OCI-LY7 (cell line): ENCODE measurements around the gene CLSTN1. TPM values are rescaled to one million over a fixed set of nuclear protein-coding genes. Genes with fewer than 3 reads are reported as not detected.

Source experiments
- BruUV-seq: library from RNA; stranded (reverse); fragments of 400-500 nt; replicated peaks from 2 replicates; lab custom pipeline; 2021; lab: Mats Ljungman, UMichigan
- CTCF ChIA-PET: fragments of 300-600 bp; sonication (Branson Sonifier 250); formaldehyde crosslinking; loops from one replicate; lab custom pipeline; 2022; ENCODE audit warnings: antibody characterized with exemption; ENCODE audit not compliant: unreplicated experiment; lab: Charles Lee
- POLR2A ChIA-PET: fragments of 300-600 bp; sonication (Branson Sonifier 250); formaldehyde crosslinking; loops from one replicate; lab custom pipeline; 2022; ENCODE audit warnings: antibody characterized with exemption; lab: Charles Lee
- DNase-seq: peaks from one replicate; pipeline ENCODE4 v3.0.0-alpha.2; 2015; ENCODE audit warnings: low spot score
- H2AFZ ChIP-seq: fragments of 200-600 bp; sonication (generic), shearing (Covaris generic); 2 replicates; pipeline ENCODE4 v1.6.1; 2014; ENCODE audit warnings: mild to moderate bottlenecking, antibody characterized with exemption, low read length, moderate library complexity
- H3K27ac ChIP-seq: fragments of 200-600 bp; sonication (generic); 2 replicates; pipeline ENCODE4 v1.5.1; 2014; ENCODE audit warnings: mixed run types, low read depth, mild to moderate bottlenecking, moderate library complexity, low read length, inconsistent platforms; ENCODE audit not compliant: poor library complexity, severe bottlenecking
- H3K36me3 ChIP-seq: fragments of 200-600 bp; sonication (generic); 2 replicates; pipeline ENCODE4 v1.6.1; 2014; ENCODE audit warnings: mild to moderate bottlenecking, antibody characterized with exemption, low read length, moderate library complexity, mixed read lengths; ENCODE audit not compliant: insufficient read depth
- H3K4me1 ChIP-seq: fragments of 200-600 bp; sonication (generic); 2 replicates; pipeline ENCODE4 v1.5.1; 2014; ENCODE audit warnings: mild to moderate bottlenecking, low read length; ENCODE audit not compliant: insufficient read depth, poor library complexity, severe bottlenecking
- H3K4me2 ChIP-seq: fragments of 200-600 bp; sonication (generic); 2 replicates; pipeline ENCODE4 v1.6.1; 2014; ENCODE audit warnings: mild to moderate bottlenecking, low read length
- H3K4me3 ChIP-seq: fragments of 200-600 bp; sonication (generic); 2 replicates; pipeline ENCODE4 v1.5.1; 2014; ENCODE audit warnings: mild to moderate bottlenecking, low read depth, low read length; ENCODE audit not compliant: poor library complexity, severe bottlenecking
- H3K79me2 ChIP-seq: fragments of 200-600 bp; sonication (generic); 2 replicates; pipeline ENCODE4 v1.6.1; 2016; ENCODE audit warnings: low read depth, mild to moderate bottlenecking, low read length, moderate library complexity, mixed read lengths; ENCODE audit not compliant: insufficient read depth
- H3K9me2 ChIP-seq: fragments of 200-600 bp; sonication (generic); 2 replicates; pipeline ENCODE4 v1.6.1; 2016; ENCODE audit warnings: mild to moderate bottlenecking, low read length, mixed read lengths; ENCODE audit not compliant: insufficient read depth
- H3K9me3 ChIP-seq: fragments of 200-600 bp; sonication (generic); 2 replicates; pipeline ENCODE4 v1.6.1; 2014; ENCODE audit warnings: mild to moderate bottlenecking, mixed run types, low read length, mixed read lengths
- H4K20me1 ChIP-seq: fragments of 200-600 bp; sonication (generic); 2 replicates; pipeline ENCODE4 v1.6.1; 2014; ENCODE audit warnings: mild to moderate bottlenecking, antibody characterized with exemption, low read length, moderate library complexity, mixed read lengths; ENCODE audit not compliant: insufficient read depth
- EZH2phosphoT487 ChIP-seq: fragments of 200-600 bp; sonication (generic); IDR thresholded peaks from 2 replicates; pipeline ENCODE4 v1.6.1; 2018; ENCODE audit warnings: low read depth, borderline replicate concordance, mild to moderate bottlenecking, mixed run types, antibody characterized with exemption, low read length, moderate library complexity, mixed read lengths
- intact Hi-C: fragments of 100-400 bp; cut with micrococcal nuclease; formaldehyde crosslinking; loops from one replicate; pipeline ENCODE4 v1.10.0; 2022; ENCODE audit not compliant: unreplicated experiment
- total RNA-seq, 2 experiments: library from RNA; depleted of rRNA in 1 of 2; stranded (reverse); fragments of >200 nt in 1 of 2; shearing (Covaris generic) in 1 of 2; gene quantifications; 2 replicates each; pipeline ENCODE4 v1.2.3, GENCODE V29; 2014 to 2022
- TF ChIP-seq, protein P1 (sequence below): fragments of 200-600 bp; sonication (generic); conservative IDR thresholded peaks from 2 replicates; pipeline ENCODE4 v1.5.1; 2014; ENCODE audit warnings: mild to moderate bottlenecking, antibody characterized with exemption, low read length, moderate library complexity, mixed read lengths

CLSTN1 gene
- total RNA-seq, 2 experiments from 2014 or later: 58.6 to 124 TPM

- Histone ChIP-seq H3K27ac (no peak overlapping the region), H3K9me2 (no peaks in the 10 kb centered on the region), H2AFZ (no peak overlapping the region), H3K9me3 (no peaks in the 10 kb centered on the region), H3K79me2 (peaks cover 15% of the 10 kb centered on the region), H3K4me3 (no peak overlapping the region), H3K4me2 (no peak overlapping the region), H3K36me3 (no peaks in the 10 kb centered on the region), H4K20me1 (peaks cover 14% of the 10 kb centered on the region), H3K4me1 (peaks cover 21% of the 10 kb centered on the region)
- BruUV-seq: no TSS peak
- intact Hi-C loops: no loop called here
- TF ChIP-seq, protein P1, sequence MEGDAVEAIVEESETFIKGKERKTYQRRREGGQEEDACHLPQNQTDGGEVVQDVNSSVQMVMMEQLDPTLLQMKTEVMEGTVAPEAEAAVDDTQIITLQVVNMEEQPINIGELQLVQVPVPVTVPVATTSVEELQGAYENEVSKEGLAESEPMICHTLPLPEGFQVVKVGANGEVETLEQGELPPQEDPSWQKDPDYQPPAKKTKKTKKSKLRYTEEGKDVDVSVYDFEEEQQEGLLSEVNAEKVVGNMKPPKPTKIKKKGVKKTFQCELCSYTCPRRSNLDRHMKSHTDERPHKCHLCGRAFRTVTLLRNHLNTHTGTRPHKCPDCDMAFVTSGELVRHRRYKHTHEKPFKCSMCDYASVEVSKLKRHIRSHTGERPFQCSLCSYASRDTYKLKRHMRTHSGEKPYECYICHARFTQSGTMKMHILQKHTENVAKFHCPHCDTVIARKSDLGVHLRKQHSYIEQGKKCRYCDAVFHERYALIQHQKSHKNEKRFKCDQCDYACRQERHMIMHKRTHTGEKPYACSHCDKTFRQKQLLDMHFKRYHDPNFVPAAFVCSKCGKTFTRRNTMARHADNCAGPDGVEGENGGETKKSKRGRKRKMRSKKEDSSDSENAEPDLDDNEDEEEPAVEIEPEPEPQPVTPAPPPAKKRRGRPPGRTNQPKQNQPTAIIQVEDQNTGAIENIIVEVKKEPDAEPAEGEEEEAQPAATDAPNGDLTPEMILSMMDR: no peak
- TF ChIP-seq EZH2phosphoT487: no peak
- CTCF ChIA-PET: interaction anchor here (1.3 kb wide), 1 partner anchor 9 kb away, joined by 4 read pairs; no protein-coding TSS in a partner anchor
- POLR2A ChIA-PET: interaction anchor here (0.5 to 1.0 kb wide), 5 partner anchors 35 to 90 kb away, joined by 3 to 7 read pairs (median 4); no protein-coding TSS in a partner anchor
- DNase-seq: no peak
These were observed 2.9 kb upstream of the CLSTN1 start for GRCh38 chr1:9826616-9827015.

- Histone ChIP-seq H4K20me1 (peaks cover 19% of the 10 kb centered on the region), H3K9me2 (no peaks in the 10 kb centered on the region), H3K79me2 (peaks cover 21% of the 10 kb centered on the region), H3K4me1 (peaks cover 26% of the 10 kb centered on the region), H3K27ac (no peak overlapping the region), H2AFZ (peak overlapping the region; percentile 45; the same call in 1 of the 2 replicates), H3K9me3 (no peaks in the 10 kb centered on the region), H3K36me3 (no peaks in the 10 kb centered on the region), H3K4me3 (no peak overlapping the region), H3K4me2 (peak overlapping the region; percentile 54; the same call in 1 of the 2 replicates)
- no peak for DNase-seq
- BruUV-seq: no TSS peak
- TF ChIP-seq EZH2phosphoT487: no peak
- TF ChIP-seq, protein P1: no peak
- ChIA-PET CTCF (interaction anchor here (0.9 to 1.3 kb wide), 2 partner anchors 9 to 24 kb away, joined by 3 to 4 read pairs; no protein-coding TSS in a partner anchor), POLR2A (interaction anchor here (0.5 to 1.0 kb wide), 7 partner anchors 20 to 91 kb away, joined by 3 to 7 read pairs (median 4); no protein-coding TSS in a partner anchor)
- intact Hi-C loops: no loop called here
These were observed 2.3 kb upstream of the CLSTN1 start for GRCh38 chr1:9826087-9826486.
